Activated CD4-positive, alpha-beta T cell treated with anti-CD3 and anti-CD28 coated beads for 48 hours (primary cell): ENCODE data around the gene PTPN23.

ENCODE experiments used
- DNase-seq: peaks from one replicate; pipeline ENCODE4 v3.0.0-alpha.2; 2020

Gene PTPN23

GRCh38 chr3:47407896-47408838 is 27.3 kb downstream of the PTPN23 start:
- DNase-seq: no peak

DNA sequence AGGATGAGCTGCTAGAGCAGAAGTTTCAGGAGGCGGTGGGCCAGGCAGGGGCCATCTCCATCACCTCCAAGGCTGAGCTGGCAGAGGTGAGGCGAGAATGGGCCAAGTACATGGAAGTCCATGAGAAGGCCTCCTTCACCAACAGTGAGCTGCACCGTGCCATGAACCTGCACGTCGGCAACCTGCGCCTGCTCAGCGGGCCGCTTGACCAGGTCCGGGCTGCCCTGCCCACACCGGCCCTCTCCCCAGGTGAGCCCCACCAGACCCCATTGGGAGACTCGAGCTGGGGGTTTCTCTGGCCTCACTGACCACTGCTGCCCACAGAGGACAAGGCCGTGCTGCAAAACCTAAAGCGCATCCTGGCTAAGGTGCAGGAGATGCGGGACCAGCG is 28.0 kb downstream of the PTPN23 start:
- DNase-seq: no peak

GRCh38 chr3:47409284-47409683 is 28.5 kb downstream of the PTPN23 start:
- no peak for DNase-seq

- DNase-seq: no peak
Measured at GRCh38 chr3:47409688-47410416, 29.0 kb downstream of the PTPN23 start.

DNA sequence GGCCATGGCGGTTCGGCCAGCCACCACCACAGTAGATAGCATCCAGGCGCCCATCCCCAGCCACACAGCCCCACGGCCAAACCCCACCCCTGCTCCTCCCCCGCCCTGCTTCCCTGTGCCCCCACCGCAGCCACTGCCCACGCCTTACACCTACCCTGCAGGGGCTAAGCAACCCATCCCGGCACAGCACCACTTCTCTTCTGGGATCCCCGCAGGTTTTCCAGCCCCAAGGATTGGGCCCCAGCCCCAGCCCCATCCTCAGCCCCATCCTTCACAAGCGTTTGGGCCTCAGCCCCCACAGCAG is 29.5 kb downstream of the PTPN23 start:
- DNase-seq: no peak

DNA sequence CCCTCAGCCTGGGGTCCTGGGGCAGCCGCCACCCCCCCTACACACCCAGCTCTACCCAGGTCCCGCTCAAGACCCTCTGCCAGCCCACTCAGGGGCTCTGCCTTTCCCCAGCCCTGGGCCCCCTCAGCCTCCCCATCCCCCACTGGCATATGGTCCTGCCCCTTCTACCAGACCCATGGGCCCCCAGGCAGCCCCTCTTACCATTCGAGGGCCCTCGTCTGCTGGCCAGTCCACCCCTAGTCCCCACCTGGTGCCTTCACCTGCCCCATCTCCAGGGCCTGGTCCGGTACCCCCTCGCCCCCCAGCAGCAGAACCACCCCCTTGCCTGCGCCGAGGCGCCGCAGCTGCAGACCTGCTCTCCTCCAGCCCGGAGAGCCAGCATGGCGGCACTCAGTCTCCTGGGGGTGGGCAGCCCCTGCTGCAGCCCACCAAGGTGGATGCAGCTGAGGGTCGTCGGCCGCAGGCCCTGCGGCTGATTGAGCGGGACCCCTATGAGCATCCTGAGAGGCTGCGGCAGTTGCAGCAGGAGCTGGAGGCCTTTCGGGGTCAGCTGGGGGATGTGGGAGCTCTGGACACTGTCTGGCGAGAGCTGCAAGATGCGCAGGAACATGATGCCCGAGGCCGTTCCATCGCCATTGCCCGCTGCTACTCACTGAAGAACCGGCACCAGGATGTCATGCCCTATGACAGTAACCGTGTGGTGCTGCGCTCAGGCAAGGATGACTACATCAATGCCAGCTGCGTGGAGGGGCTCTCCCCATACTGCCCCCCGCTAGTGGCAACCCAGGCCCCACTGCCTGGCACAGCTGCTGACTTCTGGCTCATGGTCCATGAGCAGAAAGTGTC is 30.2 kb downstream of the PTPN23 start:
- no peak for DNase-seq

GRCh38 chr3:47411696-47412452 is 31.1 kb downstream of the PTPN23 start:
- no peak for DNase-seq

- no peak for DNase-seq
Measured at GRCh38 chr3:47412453-47412756, 31.6 kb downstream of the PTPN23 start.

- DNase-seq: no peak
Measured at GRCh38 chr3:47412842-47413520, 32.2 kb downstream of the PTPN23 start.

- no peak for DNase-seq
Measured at GRCh38 chr3:47413751-47414150, 32.9 kb downstream of the PTPN23 start.

DNA sequence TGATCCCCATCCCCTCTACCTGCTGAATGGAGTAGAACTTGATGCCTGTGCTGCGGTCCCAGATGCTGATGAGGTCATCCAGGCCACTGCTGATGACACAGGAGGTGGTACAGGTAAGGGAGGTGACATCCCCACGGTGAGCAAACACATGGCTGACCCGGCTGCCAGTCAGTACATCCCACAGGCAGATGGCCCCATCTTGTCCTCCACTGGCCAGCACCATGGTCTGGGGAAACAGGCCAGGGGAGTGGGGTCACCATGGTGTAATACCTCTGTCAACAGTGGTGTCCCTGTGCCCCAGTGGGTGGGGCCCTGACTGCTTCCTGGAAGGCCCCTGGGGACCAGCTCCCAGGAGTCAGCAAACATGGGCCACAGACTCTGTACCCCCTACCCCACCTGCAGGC is 33.3 kb downstream of the PTPN23 start:
- no peak for DNase-seq

- no peak for DNase-seq
Measured at GRCh38 chr3:47414666-47415587, 34.1 kb downstream of the PTPN23 start.

GRCh38 chr3:47416041-47416440 is 35.2 kb downstream of the PTPN23 start:
- no peak for DNase-seq

- DNase-seq: peak; percentile 47
Measured at GRCh38 chr3:47418167-47419082, 37.6 kb downstream of the PTPN23 start.

- DNase-seq: no peak
Measured at GRCh38 chr3:47419083-47420043, 38.5 kb downstream of the PTPN23 start.

DNA sequence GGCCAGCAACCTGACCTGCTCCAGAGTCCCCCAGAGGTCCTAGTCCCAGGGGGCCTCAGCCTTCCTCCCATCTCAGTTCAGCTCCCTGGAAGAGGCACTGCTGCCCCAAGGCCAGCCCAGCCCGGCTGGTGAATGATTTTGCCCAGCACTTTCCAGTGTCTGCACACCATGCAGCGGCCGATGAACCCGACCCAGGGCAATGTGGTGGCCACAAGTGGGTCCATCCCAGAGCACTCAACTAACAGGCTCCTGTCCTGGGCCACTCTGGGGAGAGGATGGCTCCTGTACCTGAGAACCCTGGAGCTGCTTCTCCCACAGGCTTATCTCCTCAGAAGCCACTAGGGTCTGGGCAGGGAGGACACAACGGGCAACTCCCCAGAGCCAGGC is 39.2 kb downstream of the PTPN23 start:
- DNase-seq: no peak

DNA sequence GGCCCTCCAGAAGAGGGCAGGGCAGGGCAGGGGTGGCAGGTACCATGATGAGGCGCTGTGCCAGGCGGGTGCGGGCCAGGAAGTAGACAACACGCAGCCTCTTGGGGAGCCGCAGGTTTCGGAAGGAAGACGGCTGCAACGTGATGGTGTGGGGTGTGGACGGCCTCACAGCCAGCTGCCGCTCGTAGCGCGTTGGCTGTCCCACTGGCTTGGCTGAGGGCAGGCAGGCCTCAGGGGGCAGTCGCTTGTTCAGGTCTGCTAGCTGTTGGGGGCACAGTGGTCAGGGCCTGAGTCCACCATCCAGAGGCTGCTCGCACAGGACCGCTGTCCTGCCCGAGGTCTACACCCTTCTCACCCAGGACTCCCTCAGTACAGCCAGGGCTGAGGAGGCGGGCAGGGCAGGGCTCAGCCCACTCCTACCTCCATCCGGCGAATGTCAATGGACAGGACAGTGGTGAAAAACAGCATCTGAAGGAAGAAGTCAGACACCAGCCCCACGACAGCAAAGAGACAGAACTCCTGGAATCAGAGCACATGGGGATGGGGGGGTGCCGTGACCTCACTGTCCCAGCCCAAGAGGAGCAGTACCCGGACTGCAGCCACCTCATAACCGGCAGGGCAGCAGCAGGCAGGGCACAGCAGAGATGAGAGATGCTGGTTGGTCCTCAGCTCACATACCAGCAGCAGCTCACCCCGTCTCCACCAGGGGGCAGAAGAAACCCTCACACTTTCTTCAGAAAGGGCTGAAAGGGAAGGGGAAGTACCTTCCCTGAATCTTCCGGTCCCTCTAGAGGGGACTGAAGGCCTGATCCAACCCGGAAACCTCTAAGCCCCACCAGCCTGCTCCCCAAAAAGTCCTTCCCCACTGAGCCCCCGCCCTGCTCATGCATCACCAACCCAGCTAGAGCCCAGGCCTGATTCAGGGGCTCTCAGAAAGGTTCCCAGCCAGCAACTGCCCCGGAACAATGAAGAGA is 40.0 kb downstream of the PTPN23 start:
- peak; percentile 95 for DNase-seq
